22Rv1 (cell line): ENCODE results near the gene MBNL3.

Experiments
- CTCF ChIP-seq: fragments of 450-650 bp; IDR thresholded peaks from 2 replicates; pipeline ENCODE4 v1.5.1; 2017; ENCODE audit warnings: mild to moderate bottlenecking
- ZFX ChIP-seq: fragments of 450-650 bp; IDR thresholded peaks from 2 replicates; pipeline ENCODE4 v1.6.1; 2017; ENCODE audit warnings: antibody characterized with exemption, borderline replicate concordance

- TF ChIP-seq CTCF (no peak), ZFX (no peak)
These were observed 43.3 kb upstream of the MBNL3 start for GRCh38 chrX:132532097-132532496.
